H1 (cell line): ENCODE measurements around the gene SEMA5B. TPM values are rescaled to one million over a fixed set of nuclear protein-coding genes. Genes with fewer than 3 reads are reported as not detected.
A peak's percentile ranks its signal among the peaks of the same experiment; 100 is the strongest.

ENCODE experiments used
- CTCF ChIA-PET: fragments of 300-600 bp; sonication (Branson Sonifier 250); formaldehyde crosslinking; loops from one replicate; lab custom pipeline; 2021; ENCODE audit not compliant: partially characterized antibody; lab: Charles Lee
- POLR2A ChIA-PET: fragments of 300-600 bp; sonication (Branson Sonifier 250); formaldehyde crosslinking; loops from one replicate; lab custom pipeline; 2021; ENCODE audit warnings: inconsistent platforms; ENCODE audit not compliant: partially characterized antibody; lab: Charles Lee
- DNase-seq, 2 experiments: peaks; one replicate each; pipeline versions ENCODE4 v3.0.0 to v3.0.0-alpha.2; 2010 to 2022; ENCODE audit warnings: low spot score in 2 of 2, low read depth in 1 of 2, mixed read lengths in 1 of 2
- FAIRE-seq: peaks from 2 replicates; lab custom pipeline; 2011; peaks lifted over from hg19 to GRCh38; lab: Jason Lieb, UNC
- H2AFZ ChIP-seq: 2 replicates; pipeline ENCODE4 v1.8.1; 2012; ENCODE audit warnings: low read length, inconsistent platforms
- H2AK5ac ChIP-seq: 2 replicates; pipeline ENCODE4 v1.6.1; 2013; ENCODE audit warnings: low read depth, low read length
- H2BK120ac ChIP-seq: replicated peaks from 2 replicates; pipeline ENCODE3; 2013; ENCODE audit warnings: low read depth, low read length, inconsistent platforms
- H2BK12ac ChIP-seq: 2 replicates; pipeline ENCODE4 v1.6.1; 2013; ENCODE audit warnings: low read depth, low read length
- H2BK15ac ChIP-seq: 2 replicates; pipeline ENCODE4 v1.6.1; 2013; ENCODE audit warnings: low read length
- H2BK20ac ChIP-seq: 2 replicates; pipeline ENCODE4 v1.6.1; 2013; ENCODE audit warnings: low read length
- H2BK5ac ChIP-seq: 2 replicates; pipeline ENCODE4 v1.6.1; 2013; ENCODE audit warnings: low read depth, low read length
- H3K14ac ChIP-seq: 2 replicates; pipeline ENCODE4 v1.6.1; 2013; ENCODE audit warnings: inconsistent platforms; ENCODE audit not compliant: insufficient read length
- H3K18ac ChIP-seq: 2 replicates; pipeline ENCODE4 v1.6.1; 2013; ENCODE audit warnings: low read length; ENCODE audit errors: extremely low read depth
- H3K23ac ChIP-seq: 2 replicates; pipeline ENCODE4 v1.6.1; 2013; ENCODE audit warnings: inconsistent platforms; ENCODE audit not compliant: insufficient read length
- H3K23me2 ChIP-seq: 2 replicates; pipeline ENCODE4 v1.6.1; 2013; ENCODE audit warnings: low read depth, low read length
- H3K27ac ChIP-seq: 2 replicates; pipeline ENCODE4 v1.6.1; 2011; ENCODE audit warnings: low read depth, low read length, inconsistent platforms
- H3K27me3 ChIP-seq, 4 experiments: replicated peaks in 1 of 4; 1 replicate in 1 of 4; 2 replicates in 3 of 4; pipeline versions ENCODE4 v1.6.1 to v1.8.1; 2011 to 2013; ENCODE audit warnings: low read length in 3 of 4, mild to moderate bottlenecking in 3 of 4, inconsistent platforms in 2 of 4, mixed read lengths in 2 of 4, moderate library complexity in 1 of 4; ENCODE audit not compliant: control insufficient read depth in 3 of 4, insufficient read depth in 3 of 4; ENCODE audit errors: extremely low read depth in 1 of 4
- H3K36me3 ChIP-seq, 4 experiments: 2 replicates each; pipeline versions ENCODE4 v1.6.1 to v1.8.1; 2011 to 2013; ENCODE audit warnings: mild to moderate bottlenecking in 4 of 4, low read length in 3 of 4, moderate library complexity in 2 of 4, control low read depth in 1 of 4, inconsistent platforms in 1 of 4; ENCODE audit not compliant: insufficient read depth in 4 of 4, control insufficient read depth in 2 of 4
- H3K4ac ChIP-seq: replicated peaks from 2 replicates; pipeline ENCODE3; 2013; ENCODE audit warnings: low read length, low read depth, mixed read lengths, inconsistent platforms; ENCODE audit not compliant: insufficient read length
- H3K4me1 ChIP-seq, 4 experiments: replicated peaks in 1 of 4; 1 replicate in 1 of 4; 2 replicates in 3 of 4; pipeline versions ENCODE4 v1.6.1 to v1.8.1; 2011 to 2013; ENCODE audit warnings: low read length in 3 of 4, inconsistent platforms in 2 of 4, mixed read lengths in 1 of 4; ENCODE audit not compliant: insufficient read depth in 4 of 4, control insufficient read depth in 3 of 4
- H3K4me2 ChIP-seq, 2 experiments: 2 replicates each; pipeline versions ENCODE4 v1.6.1 to v1.8.1; 2011 to 2013; ENCODE audit warnings: low read depth in 2 of 2, low read length in 2 of 2, control low read depth in 1 of 2, inconsistent platforms in 1 of 2, mild to moderate bottlenecking in 1 of 2; ENCODE audit not compliant: insufficient read depth in 1 of 2
- H3K4me3 ChIP-seq, 4 experiments: fragments of 200-600, 300-600 bp in 1 of 4; sonication (generic), shearing (Covaris generic), sonication (Bioruptor Twin) in 1 of 4; 2 replicates each; pipeline versions ENCODE4 v1.5.1 to v1.8.1; 2011 to 2016; ENCODE audit warnings: low read length in 4 of 4, low read depth in 3 of 4, control low read depth in 2 of 4, inconsistent platforms in 2 of 4, mild to moderate bottlenecking in 2 of 4, mixed read lengths in 1 of 4, moderate library complexity in 1 of 4; ENCODE audit not compliant: insufficient read depth in 2 of 4; ENCODE audit errors: extremely low read depth in 1 of 4
- H3K56ac ChIP-seq: replicated peaks from 2 replicates; pipeline ENCODE3; 2013; ENCODE audit warnings: low read depth, mild to moderate bottlenecking, mixed read lengths, low read length, inconsistent platforms; ENCODE audit not compliant: insufficient read length
- H3K79me1 ChIP-seq: 2 replicates; pipeline ENCODE4 v1.6.1; 2013; ENCODE audit warnings: low read depth, low read length, control low read depth
- H3K79me2 ChIP-seq, 2 experiments: 2 replicates each; pipeline versions ENCODE4 v1.6.1 to v1.8.1; 2012 to 2013; ENCODE audit warnings: low read length in 2 of 2, mild to moderate bottlenecking in 2 of 2, inconsistent platforms in 1 of 2; ENCODE audit not compliant: insufficient read depth in 2 of 2, control insufficient read depth in 1 of 2
- H3K9ac ChIP-seq, 4 experiments: replicated peaks in 1 of 4; 1 replicate in 1 of 4; 2 replicates in 3 of 4; pipeline versions ENCODE4 v1.6.1 to v1.8.1; 2011 to 2013; ENCODE audit warnings: low read depth in 3 of 4, low read length in 3 of 4, control low read depth in 2 of 4, mild to moderate bottlenecking in 2 of 4, moderate library complexity in 2 of 4, inconsistent platforms in 1 of 4; ENCODE audit errors: extremely low read depth in 1 of 4
- H3K9me3 ChIP-seq, 2 experiments: 2 replicates each; pipeline versions ENCODE4 v1.6.1 to v1.8.1; 2012 to 2013; ENCODE audit warnings: mild to moderate bottlenecking in 2 of 2, moderate library complexity in 2 of 2, control low read depth in 1 of 2, inconsistent platforms in 1 of 2, low read depth in 1 of 2, low read length in 1 of 2, mixed read lengths in 1 of 2; ENCODE audit not compliant: insufficient read depth in 2 of 2
- H4K20me1 ChIP-seq, 2 experiments: replicated peaks in 1 of 2; 2 replicates each; pipeline versions ENCODE3 to v1.8.1; 2011 to 2013; ENCODE audit warnings: inconsistent platforms in 2 of 2, low read length in 2 of 2, mild to moderate bottlenecking in 1 of 2; ENCODE audit not compliant: insufficient read depth in 2 of 2, control insufficient read depth in 1 of 2
- H4K5ac ChIP-seq: 2 replicates; pipeline ENCODE4 v1.6.1; 2013; ENCODE audit warnings: low read length, low read depth, mixed read lengths, inconsistent platforms; ENCODE audit not compliant: insufficient read length
- H4K8ac ChIP-seq: 2 replicates; pipeline ENCODE4 v1.8.0; 2013; ENCODE audit warnings: mild to moderate bottlenecking, moderate library complexity, low read length, inconsistent platforms; ENCODE audit not compliant: insufficient read depth; ENCODE audit errors: extremely low read depth
- H4K91ac ChIP-seq: replicated peaks from 2 replicates; pipeline ENCODE3; 2013; ENCODE audit warnings: low read length, mixed read lengths, inconsistent platforms; ENCODE audit not compliant: insufficient read length
- CTBP2 ChIP-seq: IDR thresholded peaks from 2 replicates; pipeline ENCODE4 v1.7.0; 2011; ENCODE audit warnings: borderline replicate concordance, mild to moderate bottlenecking, moderate library complexity, mixed read lengths, low read length; ENCODE audit not compliant: insufficient read depth, insufficient read length
- EP300 ChIP-seq, 2 experiments: IDR thresholded peaks; 1 replicate in 1 of 2; 2 replicates in 1 of 2; pipeline ENCODE4 v1.6.1; 2011 to 2012; ENCODE audit warnings: low read depth in 2 of 2, low read length in 2 of 2, mild to moderate bottlenecking in 2 of 2, borderline replicate concordance in 1 of 2, inconsistent platforms in 1 of 2, moderate library complexity in 1 of 2
- WGBS, 2 experiments: shearing (Covaris generic) in 1 of 2; methylation state at CpG; one replicate each; pipeline versions ENCODE4 v1.1.6 to v1.1.7; 2013 to 2015; ENCODE audit warnings: low lambda C conversion rate in 2 of 2, mixed read lengths in 2 of 2, inconsistent platforms in 1 of 2, low coverage in 1 of 2, missing lambda C conversion rate in 1 of 2; ENCODE audit not compliant: insufficient replicate concordance in 2 of 2, insufficient coverage in 1 of 2, insufficient read length in 1 of 2; ENCODE audit errors: extremely low coverage in 1 of 2, missing lambda C conversion rate in 1 of 2; 5-methylcytosine and 5-hydroxymethylcytosine counted together
- polyA plus RNA-seq, 7 experiments: library from polyadenylated mRNA; depleted of rRNA in 3 of 7; stranded (reverse) in 5 of 7; unstranded in 2 of 7; fragments of >200 nt in 5 of 7; fragments of 200-250 nt in 2 of 7; gene quantifications; 1 replicate in 5 of 7; 2 replicates in 1 of 7; 4 replicates in 1 of 7; pipeline versions ENCODE4 v1.2.1 to v1.2.3, GENCODE V29; 2011 to 2013; ENCODE audit warnings: missing spikeins in 2 of 7, mixed read lengths in 2 of 7
- total RNA-seq: library from RNA; stranded (reverse); fragmentation: NEBNext Ultra II Directional; extraction: Animal tissue kit (Norgen Biotek cat#: 25700); gene quantifications from 2 replicates; pipeline ENCODE4 v1.2.1, GENCODE V29; 2021

The SEMA5B gene
- total and polyA plus RNA-seq, 2 of the 8 experiments (the other 6 are each of a cell fraction or from before 2014, with no cell fraction given): 13.1 to 22.4 TPM

DNA sequence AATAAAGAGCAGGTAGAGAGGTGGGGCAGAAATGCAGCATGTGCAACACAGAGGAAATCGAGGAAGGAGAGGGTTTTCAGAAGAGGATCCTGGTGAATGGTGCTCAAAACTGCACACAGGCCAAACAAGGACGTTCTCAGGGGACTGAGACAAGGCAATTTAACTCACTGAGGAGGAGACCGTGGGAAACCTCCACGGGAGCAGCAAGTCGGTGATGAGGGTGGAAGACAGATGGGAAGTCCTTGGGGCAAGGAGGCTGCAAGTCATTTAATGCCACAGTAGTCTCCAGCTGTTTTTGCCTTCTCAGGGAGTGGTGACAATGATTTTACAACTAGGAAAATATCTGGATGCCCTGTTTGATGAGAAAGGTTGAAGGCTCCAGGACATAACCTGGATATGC is 27.8 kb upstream of the SEMA5B start:
- H3K9me3 ChIP-seq: no peaks in the 10 kb centered on the region
- no peak overlapping the region for H2BK5ac ChIP-seq
- no peak overlapping the region for H4K5ac ChIP-seq
- no peak overlapping the region for H3K14ac ChIP-seq
- no peak overlapping the region for H3K4me2 ChIP-seq
- no peak overlapping the region for H3K56ac ChIP-seq
- H3K9ac ChIP-seq: no peak overlapping the region
- H4K91ac ChIP-seq: no peak overlapping the region
- no peaks in the 10 kb centered on the region for H3K27me3 ChIP-seq
- H4K8ac ChIP-seq: no peak overlapping the region
- no peaks in the 10 kb centered on the region for H3K79me1 ChIP-seq
- DNase-seq (no peak), FAIRE-seq (no peak)
- no peaks in the 10 kb centered on the region; a peak in 3 of 7 replicates for H3K4me1 ChIP-seq
- H2AFZ ChIP-seq: no peak overlapping the region
- H2BK20ac ChIP-seq: peak overlapping the region; percentile 32; the same call in 1 of the 2 replicates
- no peak for TF ChIP-seq CTBP2
- no peak for TF ChIP-seq EP300 (IDR thresholded peaks at IDR 0.05; ENCODE audit: borderline replicate concordance in 1 of 2, low read depth in 2 of 2, low read length in 2 of 2)
- H3K79me2 ChIP-seq: no peaks in the 10 kb centered on the region
- no peak overlapping the region for H3K27ac ChIP-seq
- WGBS, 2 experiments: 82% methylated on average over 5 of the region's 5 CpGs; no CpG with 5 or more reads in 1 of the 2 experiments
- no peak overlapping the region for H3K18ac ChIP-seq
- no peaks in the 10 kb centered on the region for H3K36me3 ChIP-seq
- ChIA-PET CTCF (interaction anchor here (1.0 to 1.4 kb wide), 5 partner anchors 9 to 112 kb away, joined by 3 to 4 read pairs (median 3); no protein-coding TSS in a partner anchor), POLR2A (no interaction called here)
- H2AK5ac ChIP-seq: no peak overlapping the region
- H2BK12ac ChIP-seq: no peak overlapping the region
- H4K20me1 ChIP-seq: no peaks in the 10 kb centered on the region
- 0 out of 2 replicates have a peak overlapping the region, but pooled peaks have one; percentile 61 for H2BK15ac ChIP-seq
- H3K23ac ChIP-seq: no peak overlapping the region
- no peaks in the 10 kb centered on the region; the same call in 1 of the 2 replicates for H3K23me2 ChIP-seq
- no peak overlapping the region for H3K4ac ChIP-seq
- no peak overlapping the region for H2BK120ac ChIP-seq
- no peak overlapping the region for H3K4me3 ChIP-seq
